Measurements from ENCODE around the gene CPLANE2.
A peak's percentile ranks its signal among the peaks of the same experiment; 100 is the strongest.
"Not testable (repeated sequence)": the region's sequence is repeated elsewhere in the genome, so short reads cannot be mapped to it uniquely, and the experiment has no call there.

Gene CPLANE2

GRCh38 chr1:16249596-16250241, 12.7 kb upstream of the CPLANE2 start:
- no peak for DNase-seq (ENCODE audit: low read depth in 1 of 2, low spot score in 1 of 2)

GRCh38 chr1:16248603-16249516, 11.9 kb upstream of the CPLANE2 start:
- DNase-seq (ENCODE audit: low read depth in 1 of 2, low spot score in 1 of 2) = no peak

- DNase-seq (ENCODE audit: low read depth in 1 of 2, low spot score in 1 of 2) = no peak
These were observed 11.0 kb upstream of the CPLANE2 start for GRCh38 chr1:16248007-16248436.

GRCh38 chr1:16247441-16247840, 10.5 kb upstream of the CPLANE2 start:
- no peak for DNase-seq (ENCODE audit: low read depth in 1 of 2, low spot score in 1 of 2)

GRCh38 chr1:16246961-16247360, 10.0 kb upstream of the CPLANE2 start:
- no peak for DNase-seq (ENCODE audit: low read depth in 1 of 2, low spot score in 1 of 2)

GRCh38 chr1:16246239-16246638, 9.3 kb upstream of the CPLANE2 start:
- DNase-seq (ENCODE audit: low read depth in 1 of 2, low spot score in 1 of 2) = not testable (repeated sequence)

- DNase-seq (ENCODE audit: low read depth in 1 of 2, low spot score in 1 of 2) = no peak
These were observed 8.7 kb upstream of the CPLANE2 start for GRCh38 chr1:16245476-16246196.

GRCh38 chr1:16244650-16245285, 7.8 kb upstream of the CPLANE2 start:
- DNase-seq (ENCODE audit: low read depth in 1 of 2, low spot score in 1 of 2) = no peak

GRCh38 chr1:16243936-16244649, 7.1 kb upstream of the CPLANE2 start:
- DNase-seq (ENCODE audit: low read depth in 1 of 2, low spot score in 1 of 2) = peak; percentile 54 to 73

GRCh38 chr1:16243215-16243610, 6.2 kb upstream of the CPLANE2 start:
- DNase-seq (ENCODE audit: low read depth in 1 of 2, low spot score in 1 of 2) = no peak

GRCh38 chr1:16242556-16243214, 5.7 kb upstream of the CPLANE2 start:
- DNase-seq (ENCODE audit: low read depth in 1 of 2, low spot score in 1 of 2) = no peak

GRCh38 chr1:16241221-16241708, 4.3 kb upstream of the CPLANE2 start:
- DNase-seq (ENCODE audit: low read depth in 1 of 2, low spot score in 1 of 2) = no peak

GRCh38 chr1:16239972-16240491, 3.0 kb upstream of the CPLANE2 start:
- no peak for DNase-seq (ENCODE audit: low read depth in 1 of 2, low spot score in 1 of 2)

GRCh38 chr1:16237343-16237830, 404 bp upstream of the CPLANE2 start:
- no peak for DNase-seq (ENCODE audit: low read depth in 1 of 2, low spot score in 1 of 2)

GRCh38 chr1:16235944-16236510, 956 bp downstream of the CPLANE2 start:
- peak in 1 of 2 donors; percentile 30 for DNase-seq (ENCODE audit: low read depth in 1 of 2, low spot score in 1 of 2)

- no peak for DNase-seq (ENCODE audit: low read depth in 1 of 2, low spot score in 1 of 2)
These were observed 1.6 kb downstream of the CPLANE2 start for GRCh38 chr1:16235347-16235746.

GRCh38 chr1:16233431-16233830, 3.6 kb downstream of the CPLANE2 start:
- DNase-seq (ENCODE audit: low read depth in 1 of 2, low spot score in 1 of 2) = no peak

- DNase-seq (ENCODE audit: low read depth in 1 of 2, low spot score in 1 of 2) = no peak
These were observed 4.7 kb downstream of the CPLANE2 start for GRCh38 chr1:16232316-16232710.

All from activated CD4-positive, alpha-beta T cell treated with anti-CD3 and anti-CD28 coated beads, Interleukin-2, amount 50 U/mL, for 24 hours (primary cell).